Chondrocyte (in vitro differentiated cells): ENCODE results near the gene HYCC1. TPM values are rescaled to one million over a fixed set of nuclear protein-coding genes. Genes with fewer than 3 reads are reported as not detected.
A peak's percentile ranks its signal among the peaks of the same experiment; 100 is the strongest.

Experiments
- DNase-seq: peaks from one replicate; pipeline ENCODE4 v3.0.0; 2021; ENCODE audit warnings: mixed read lengths, low spot score
- H3K27ac Mint-ChIP-seq: one replicate; pipeline ENCODE4 v1.8.0; 2021; ENCODE audit warnings: mild to moderate bottlenecking, moderate library complexity, mixed read lengths; ENCODE audit not compliant: unreplicated experiment
- H3K27me3 Mint-ChIP-seq: 2 replicates; pipeline ENCODE4 v1.8.0; 2021; ENCODE audit warnings: low read depth, mixed read lengths
- H3K36me3 Mint-ChIP-seq: 2 replicates; pipeline ENCODE4 v1.8.0; 2021; ENCODE audit warnings: low read depth, mixed read lengths
- H3K4me1 Mint-ChIP-seq: 2 replicates; pipeline ENCODE4 v1.8.0; 2021; ENCODE audit warnings: low read depth, mild to moderate bottlenecking, mixed read lengths
- H3K4me3 Mint-ChIP-seq: one replicate; pipeline ENCODE4 v1.8.0; 2021; ENCODE audit warnings: mild to moderate bottlenecking, moderate library complexity, mixed read lengths; ENCODE audit not compliant: unreplicated experiment
- H3K9me3 Mint-ChIP-seq: 2 replicates; pipeline ENCODE4 v1.8.0; 2021; ENCODE audit warnings: low read depth, mixed read lengths
- CTCF ChIP-seq: fragments of 200-600 bp; sonication (generic); IDR thresholded peaks from 2 replicates; pipeline ENCODE4 v1.5.0; 2021; ENCODE audit warnings: antibody characterized with exemption, mild to moderate bottlenecking, moderate library complexity
- total RNA-seq: library from RNA; stranded (reverse); gene quantifications from 3 replicates; pipeline ENCODE4 v1.2.1, GENCODE V29; 2021

HYCC1 gene
- total RNA-seq, 1 donor from 2014 or later: 54.9 TPM

- Mint-ChIP-seq H3K9me3 (no peaks in the 10 kb centered on the region), H3K27me3 (no peaks in the 10 kb centered on the region), H3K4me1 (peaks cover 8% of the 10 kb centered on the region), H3K36me3 (no peaks in the 10 kb centered on the region), H3K27ac (no peak overlapping the region), H3K4me3 (no peak overlapping the region)
- DNase-seq: no peak
- TF ChIP-seq CTCF: no peak
These were observed 1.7 kb downstream of the HYCC1 start for GRCh38 chr7:23012186-23012585.

GRCh38 chr7:23011222-23011924, 2.6 kb downstream of the HYCC1 start:
- Mint-ChIP-seq H3K4me3 (no peak overlapping the region), H3K27ac (no peak overlapping the region), H3K4me1 (peaks cover 8% of the 10 kb centered on the region), H3K9me3 (no peaks in the 10 kb centered on the region), H3K27me3 (no peaks in the 10 kb centered on the region), H3K36me3 (no peaks in the 10 kb centered on the region)
- TF ChIP-seq CTCF: no peak
- no peak for DNase-seq

- no peaks in the 10 kb centered on the region for H3K9me3 Mint-ChIP-seq
- no peaks in the 10 kb centered on the region for H3K36me3 Mint-ChIP-seq
- H3K4me1 Mint-ChIP-seq: peaks cover 5% of the 10 kb centered on the region
- no peak overlapping the region for H3K4me3 Mint-ChIP-seq
- no peak overlapping the region for H3K27ac Mint-ChIP-seq
- TF ChIP-seq CTCF: no peak
- no peak for DNase-seq
- H3K27me3 Mint-ChIP-seq: no peaks in the 10 kb centered on the region
These were observed 4.6 kb downstream of the HYCC1 start for GRCh38 chr7:23009303-23009702.

GRCh38 chr7:23004247-23004520, 9.7 kb downstream of the HYCC1 start:
- Mint-ChIP-seq H3K9me3 (no peaks in the 10 kb centered on the region), H3K27ac (peak overlapping the region; percentile 75), H3K4me1 (peaks cover 36% of the 10 kb centered on the region), H3K36me3 (no peaks in the 10 kb centered on the region), H3K27me3 (no peaks in the 10 kb centered on the region), H3K4me3 (no peak overlapping the region)
- no peak for TF ChIP-seq CTCF
- DNase-seq: no peak

GRCh38 chr7:23003505-23004246, 10.3 kb downstream of the HYCC1 start:
- Mint-ChIP-seq H3K27ac (peak overlapping the region; percentile 75), H3K4me1 (peaks cover 38% of the 10 kb centered on the region), H3K36me3 (no peaks in the 10 kb centered on the region), H3K9me3 (no peaks in the 10 kb centered on the region), H3K4me3 (no peak overlapping the region), H3K27me3 (no peaks in the 10 kb centered on the region)
- no peak for TF ChIP-seq CTCF
- no peak for DNase-seq
